ENCODE results near the gene PRELP.

PRELP gene

DNA sequence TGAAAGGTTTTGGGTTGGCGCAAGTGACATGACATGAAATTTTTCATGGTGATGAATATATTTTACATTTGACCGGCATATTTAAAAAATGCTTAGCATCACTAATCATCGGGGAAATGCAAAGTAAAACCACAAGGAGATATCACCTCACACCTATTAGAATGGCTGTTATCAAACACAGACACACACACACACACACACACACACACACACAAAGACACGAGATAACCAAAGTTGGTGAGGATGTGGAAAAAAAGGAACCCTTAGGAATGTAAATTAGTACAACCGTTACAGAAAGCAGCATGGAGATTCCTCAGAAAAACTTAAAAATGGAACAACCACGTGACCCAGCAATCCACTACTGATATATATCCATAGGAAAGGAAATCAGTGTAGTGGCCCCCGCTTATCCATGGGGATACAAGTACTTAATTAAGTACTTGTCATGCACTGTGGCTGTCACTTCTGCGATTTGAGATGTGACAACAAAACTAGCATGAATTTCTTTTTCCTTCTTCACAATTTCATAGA lies 15.9 kb upstream of the PRELP start:
- H3K9ac ChIP-seq (ENCODE audit: low read length) = no peak overlapping the region

DNA sequence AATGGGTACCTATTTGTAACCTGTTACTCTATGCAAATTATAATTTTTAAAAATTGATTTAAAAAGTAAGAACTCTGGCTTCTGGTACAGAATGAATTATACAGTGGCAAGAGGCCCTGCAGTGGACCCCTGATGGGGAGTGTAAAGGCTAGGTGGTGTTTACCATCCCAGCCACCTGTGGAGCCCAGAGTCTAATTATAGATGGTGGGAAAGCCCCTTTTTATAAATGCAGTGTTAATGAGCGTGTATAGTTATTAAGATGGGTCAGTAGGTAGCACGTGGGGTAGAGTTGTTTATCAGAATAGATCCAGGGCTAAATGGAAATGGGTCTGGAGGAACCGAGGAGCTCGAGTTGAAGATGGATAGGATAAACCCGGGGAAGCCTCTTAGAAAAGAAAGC lies 13.9 kb upstream of the PRELP start:
- H3K9ac ChIP-seq (ENCODE audit: low read length) = peak overlapping the region; percentile 15; the same call in 1 of the 2 replicates
- no peaks in the 10 kb centered on the region for H4K20me1 ChIP-seq (ENCODE audit: insufficient read depth, low read length)
- H2AFZ ChIP-seq (ENCODE audit: low read length) = peak overlapping the region; percentile 70
- peak overlapping the region; percentile 47; the same call in 1 of the 2 replicates for H3K27ac ChIP-seq (ENCODE audit: low read length)
- no peaks in the 10 kb centered on the region for H3K79me2 ChIP-seq (ENCODE audit: low read length)
- H3K4me1 ChIP-seq (ENCODE audit: low read length) = peaks cover 21% of the 10 kb centered on the region
- H3K4me2 ChIP-seq (ENCODE audit: low read depth, low read length) = peak overlapping the region; percentile 77
- DNase-seq = peak; percentile 81
- no peaks in the 10 kb centered on the region for H3K27me3 ChIP-seq (replicated peaks; ENCODE audit: insufficient read depth, low read length)
- H3K9me2 ChIP-seq (replicated peaks; ENCODE audit: insufficient read depth, low read length) = no peaks in the 10 kb centered on the region
- no peaks in the 10 kb centered on the region for H3K36me3 ChIP-seq (replicated peaks; ENCODE audit: insufficient read depth, low read length)
- H3K9me3 ChIP-seq (replicated peaks; ENCODE audit: insufficient read depth, low read length) = no peaks in the 10 kb centered on the region
- no peaks in the 10 kb centered on the region for H3F3A ChIP-seq (ENCODE audit: insufficient read depth, low read length)
- no peak for TF ChIP-seq EZH2phosphoT487 (IDR thresholded peaks at IDR 0.05; ENCODE audit: low read length)
- TF ChIP-seq EZH2 (optimal IDR thresholded peaks at IDR 0.05; ENCODE audit: low read depth, low read length) = no peak
- TF ChIP-seq, protein P1, sequence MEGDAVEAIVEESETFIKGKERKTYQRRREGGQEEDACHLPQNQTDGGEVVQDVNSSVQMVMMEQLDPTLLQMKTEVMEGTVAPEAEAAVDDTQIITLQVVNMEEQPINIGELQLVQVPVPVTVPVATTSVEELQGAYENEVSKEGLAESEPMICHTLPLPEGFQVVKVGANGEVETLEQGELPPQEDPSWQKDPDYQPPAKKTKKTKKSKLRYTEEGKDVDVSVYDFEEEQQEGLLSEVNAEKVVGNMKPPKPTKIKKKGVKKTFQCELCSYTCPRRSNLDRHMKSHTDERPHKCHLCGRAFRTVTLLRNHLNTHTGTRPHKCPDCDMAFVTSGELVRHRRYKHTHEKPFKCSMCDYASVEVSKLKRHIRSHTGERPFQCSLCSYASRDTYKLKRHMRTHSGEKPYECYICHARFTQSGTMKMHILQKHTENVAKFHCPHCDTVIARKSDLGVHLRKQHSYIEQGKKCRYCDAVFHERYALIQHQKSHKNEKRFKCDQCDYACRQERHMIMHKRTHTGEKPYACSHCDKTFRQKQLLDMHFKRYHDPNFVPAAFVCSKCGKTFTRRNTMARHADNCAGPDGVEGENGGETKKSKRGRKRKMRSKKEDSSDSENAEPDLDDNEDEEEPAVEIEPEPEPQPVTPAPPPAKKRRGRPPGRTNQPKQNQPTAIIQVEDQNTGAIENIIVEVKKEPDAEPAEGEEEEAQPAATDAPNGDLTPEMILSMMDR (IDR thresholded peaks at IDR 0.05; ENCODE audit: low read length) = no peak
- peak overlapping the region; percentile 21; the same call in 1 of the 2 replicates for H3K4me3 ChIP-seq (ENCODE audit: low read length)

More for the DNA sequence above, 15.9 kb upstream of the PRELP start:
- H3K27me3 ChIP-seq (replicated peaks; ENCODE audit: insufficient read depth, low read length) = no peaks in the 10 kb centered on the region
- no peaks in the 10 kb centered on the region for H3F3A ChIP-seq (ENCODE audit: insufficient read depth, low read length)
- no peaks in the 10 kb centered on the region for H4K20me1 ChIP-seq (ENCODE audit: insufficient read depth, low read length)
- H3K4me3 ChIP-seq (ENCODE audit: low read length) = no peak overlapping the region
- H3K4me1 ChIP-seq (ENCODE audit: low read length) = peaks cover 21% of the 10 kb centered on the region
- TF ChIP-seq EZH2phosphoT487 (IDR thresholded peaks at IDR 0.05; ENCODE audit: low read length) = no peak
- TF ChIP-seq EZH2 (optimal IDR thresholded peaks at IDR 0.05; ENCODE audit: low read depth, low read length) = no peak
- TF ChIP-seq, protein P1 (IDR thresholded peaks at IDR 0.05; ENCODE audit: low read length) = no peak
- DNase-seq = no peak
- no peaks in the 10 kb centered on the region for H3K9me3 ChIP-seq (replicated peaks; ENCODE audit: insufficient read depth, low read length)
- H3K4me2 ChIP-seq (ENCODE audit: low read depth, low read length) = no peak overlapping the region
- H3K36me3 ChIP-seq (replicated peaks; ENCODE audit: insufficient read depth, low read length) = no peaks in the 10 kb centered on the region
- no peaks in the 10 kb centered on the region for H3K79me2 ChIP-seq (ENCODE audit: low read length)
- no peak overlapping the region for H3K27ac ChIP-seq (ENCODE audit: low read length)
- H2AFZ ChIP-seq (ENCODE audit: low read length) = no peak overlapping the region
- H3K9me2 ChIP-seq (replicated peaks; ENCODE audit: insufficient read depth, low read length) = no peaks in the 10 kb centered on the region

DNA sequence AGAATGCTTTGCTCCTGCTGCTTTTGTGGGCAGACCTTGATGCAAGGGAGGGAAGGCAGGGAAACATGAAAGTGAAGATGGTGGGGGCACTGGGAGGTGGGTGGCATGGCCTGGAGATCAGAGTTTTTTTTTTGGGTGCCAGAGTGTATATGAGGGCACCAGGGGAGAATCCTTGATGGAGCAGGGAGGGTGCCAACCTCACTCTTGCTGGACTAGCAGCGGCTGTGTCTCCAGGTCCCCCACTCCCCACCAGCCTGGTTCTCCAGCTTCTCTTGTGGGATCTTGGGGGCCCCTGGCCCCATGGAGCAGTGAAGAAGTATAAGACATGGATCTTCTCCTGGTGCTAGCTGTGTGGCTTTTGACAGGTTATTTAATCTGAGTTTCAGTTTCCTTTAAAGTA lies 13.5 kb upstream of the PRELP start:
- Histone ChIP-seq H3K4me1 (ENCODE audit: low read length) (peaks cover 21% of the 10 kb centered on the region), H3K27ac (ENCODE audit: low read length) (peak overlapping the region; percentile 47; the same call in 1 of the 2 replicates), H4K20me1 (ENCODE audit: insufficient read depth, low read length) (no peaks in the 10 kb centered on the region), H3F3A (ENCODE audit: insufficient read depth, low read length) (no peaks in the 10 kb centered on the region), H3K9ac (ENCODE audit: low read length) (peak overlapping the region; percentile 15; the same call in 1 of the 2 replicates), H3K36me3 (replicated peaks; ENCODE audit: insufficient read depth, low read length) (no peaks in the 10 kb centered on the region), H3K27me3 (replicated peaks; ENCODE audit: insufficient read depth, low read length) (no peaks in the 10 kb centered on the region), H3K9me3 (replicated peaks; ENCODE audit: insufficient read depth, low read length) (no peaks in the 10 kb centered on the region), H3K4me3 (ENCODE audit: low read length) (peak overlapping the region; percentile 21; the same call in 1 of the 2 replicates), H2AFZ (ENCODE audit: low read length) (peak overlapping the region; percentile 70), H3K4me2 (ENCODE audit: low read depth, low read length) (peak overlapping the region; percentile 77), H3K79me2 (ENCODE audit: low read length) (no peaks in the 10 kb centered on the region), H3K9me2 (replicated peaks; ENCODE audit: insufficient read depth, low read length) (no peaks in the 10 kb centered on the region)
- no peak for DNase-seq
- TF ChIP-seq, protein P1 (IDR thresholded peaks at IDR 0.05; ENCODE audit: low read length) = no peak
- TF ChIP-seq EZH2phosphoT487 (IDR thresholded peaks at IDR 0.05; ENCODE audit: low read length) (no peak), EZH2 (optimal IDR thresholded peaks at IDR 0.05; ENCODE audit: low read depth, low read length) (no peak)
